GM12872 (cell line): ENCODE measurements around the gene ZNF652.

Experiments
- CTCF ChIP-seq: IDR thresholded peaks from 3 replicates; pipeline ENCODE4 v1.5.1; 2011; ENCODE audit warnings: low read depth, mild to moderate bottlenecking, low read length, moderate library complexity; ENCODE audit not compliant: insufficient read depth

Gene ZNF652

GRCh38 chr17:49249292-49249794 is 112.7 kb downstream of the ZNF652 start:
- no peak for TF ChIP-seq CTCF

GRCh38 chr17:49247944-49248343 is 114.1 kb downstream of the ZNF652 start:
- TF ChIP-seq CTCF: no peak

- TF ChIP-seq CTCF: no peak
Measured at GRCh38 chr17:49244839-49245238, 117.2 kb downstream of the ZNF652 start.
